Fibroblast of mammary gland (primary cell): Measurements from ENCODE around the gene WNT8A.

Source experiments
- DNase-seq: peaks from one replicate; pipeline ENCODE4 v3.0.0-alpha.2; 2010; ENCODE audit warnings: low read depth
- H3K4me3 ChIP-seq: 2 replicates; pipeline ENCODE4 v1.5.1; 2011; ENCODE audit warnings: low read depth, mild to moderate bottlenecking, low read length, moderate library complexity; ENCODE audit not compliant: control insufficient read depth
- CTCF ChIP-seq: conservative IDR thresholded peaks from 2 replicates; pipeline ENCODE4 v1.5.1; 2011; ENCODE audit warnings: low read depth, low read length, inconsistent platforms; ENCODE audit not compliant: control insufficient read depth, insufficient read depth

The WNT8A gene

GRCh38 chr5:138092301-138092700, 8.5 kb downstream of the WNT8A start:
- H3K4me3 ChIP-seq: no peak overlapping the region
- no peak for DNase-seq
- TF ChIP-seq CTCF: no peak

- no peak overlapping the region for H3K4me3 ChIP-seq
- DNase-seq: no peak
- no peak for TF ChIP-seq CTCF
Observed at GRCh38 chr5:138093036-138093435, 9.2 kb downstream of the WNT8A start.

- TF ChIP-seq CTCF: no peak
- no peak for DNase-seq
- no peak overlapping the region for H3K4me3 ChIP-seq
Observed at GRCh38 chr5:138095100-138095907, 11.5 kb downstream of the WNT8A start.

GRCh38 chr5:138096363-138096762, 12.5 kb downstream of the WNT8A start:
- H3K4me3 ChIP-seq: no peak overlapping the region
- no peak for DNase-seq
- no peak for TF ChIP-seq CTCF

GRCh38 chr5:138096997-138097828, 13.4 kb downstream of the WNT8A start:
- no peak overlapping the region for H3K4me3 ChIP-seq
- DNase-seq: no peak
- TF ChIP-seq CTCF: no peak

- H3K4me3 ChIP-seq: no peak overlapping the region
- TF ChIP-seq CTCF: no peak
- no peak for DNase-seq
Observed at GRCh38 chr5:138102454-138103318, 18.9 kb downstream of the WNT8A start.
